GM21526 (cell line): ENCODE data around the gene CBX7.

Source experiments
- ATAC-seq: cut with Tn5 transposase; IDR thresholded peaks from one replicate; pipeline ENCODE4 v1.9.1; 2021; ENCODE audit warnings: moderate library complexity; ENCODE audit not compliant: unreplicated experiment, low FRiP score

The CBX7 gene

DNA sequence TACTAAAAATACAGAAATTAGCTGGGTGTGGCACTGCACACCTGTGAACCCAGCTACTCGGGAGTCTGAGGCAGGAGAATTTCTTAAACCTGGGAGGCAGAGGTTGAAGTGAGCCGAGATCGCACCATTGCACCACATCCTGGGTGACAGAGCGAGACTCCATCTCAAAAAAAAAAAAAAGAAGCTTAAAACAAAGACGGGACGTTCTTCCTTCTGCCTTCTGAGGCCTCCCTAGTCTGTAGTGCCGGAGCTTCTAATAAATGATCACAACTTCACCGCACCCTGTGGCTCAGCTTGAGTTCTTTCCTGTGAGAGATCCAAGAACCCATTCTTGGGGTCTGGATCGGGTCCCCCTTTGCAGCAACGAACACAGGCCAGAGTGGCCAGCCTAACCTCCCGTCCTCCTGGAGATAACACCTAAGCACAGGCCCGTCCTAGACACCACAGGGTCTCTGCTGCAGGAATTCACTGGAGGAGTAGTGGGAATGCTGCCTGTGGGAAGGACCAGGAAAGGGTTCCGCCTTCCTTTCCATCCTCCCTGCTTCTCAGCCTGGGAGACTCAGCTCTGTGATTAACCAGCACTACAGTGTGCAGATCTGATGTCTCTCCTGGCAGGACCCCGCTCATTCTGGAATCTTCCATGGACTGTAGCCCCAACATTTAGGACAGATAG lies 57.6 kb downstream of the CBX7 start:
- no peak for ATAC-seq

DNA sequence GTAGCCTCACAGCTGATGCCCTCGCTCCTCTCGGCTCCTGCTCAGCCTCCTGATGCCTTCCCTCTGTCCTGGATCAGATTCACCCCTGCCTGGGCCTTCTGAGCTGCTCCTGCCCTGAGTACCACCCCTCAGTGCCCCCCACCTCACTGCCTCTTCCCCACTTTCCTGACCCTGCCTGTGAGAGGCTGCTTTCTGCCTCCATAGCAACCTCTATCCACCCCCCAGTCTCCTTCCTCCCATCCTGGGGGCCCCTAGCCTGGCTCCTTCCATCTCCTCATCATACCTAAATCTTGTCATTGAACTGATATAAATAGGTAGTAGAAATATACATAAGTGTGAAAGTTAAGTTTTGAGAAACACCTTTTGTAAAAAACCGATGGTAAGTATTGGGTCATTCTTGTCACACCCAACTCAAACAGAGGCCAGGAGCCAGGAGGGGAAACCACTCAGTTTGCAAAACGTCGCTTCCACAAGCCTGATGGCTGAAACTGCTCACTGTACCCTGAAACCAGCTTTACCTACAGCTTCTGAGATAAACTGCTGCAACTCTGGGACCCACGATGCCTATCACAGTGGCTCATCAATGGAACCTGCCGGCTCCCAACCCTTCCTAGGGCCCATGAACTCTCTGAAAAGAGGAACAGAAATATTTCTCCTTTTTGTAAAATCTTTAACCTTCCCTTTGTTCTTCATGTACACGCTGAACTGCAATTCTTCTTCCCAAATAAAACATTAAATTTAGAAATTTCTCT lies 60.2 kb downstream of the CBX7 start:
- no peak for ATAC-seq

DNA sequence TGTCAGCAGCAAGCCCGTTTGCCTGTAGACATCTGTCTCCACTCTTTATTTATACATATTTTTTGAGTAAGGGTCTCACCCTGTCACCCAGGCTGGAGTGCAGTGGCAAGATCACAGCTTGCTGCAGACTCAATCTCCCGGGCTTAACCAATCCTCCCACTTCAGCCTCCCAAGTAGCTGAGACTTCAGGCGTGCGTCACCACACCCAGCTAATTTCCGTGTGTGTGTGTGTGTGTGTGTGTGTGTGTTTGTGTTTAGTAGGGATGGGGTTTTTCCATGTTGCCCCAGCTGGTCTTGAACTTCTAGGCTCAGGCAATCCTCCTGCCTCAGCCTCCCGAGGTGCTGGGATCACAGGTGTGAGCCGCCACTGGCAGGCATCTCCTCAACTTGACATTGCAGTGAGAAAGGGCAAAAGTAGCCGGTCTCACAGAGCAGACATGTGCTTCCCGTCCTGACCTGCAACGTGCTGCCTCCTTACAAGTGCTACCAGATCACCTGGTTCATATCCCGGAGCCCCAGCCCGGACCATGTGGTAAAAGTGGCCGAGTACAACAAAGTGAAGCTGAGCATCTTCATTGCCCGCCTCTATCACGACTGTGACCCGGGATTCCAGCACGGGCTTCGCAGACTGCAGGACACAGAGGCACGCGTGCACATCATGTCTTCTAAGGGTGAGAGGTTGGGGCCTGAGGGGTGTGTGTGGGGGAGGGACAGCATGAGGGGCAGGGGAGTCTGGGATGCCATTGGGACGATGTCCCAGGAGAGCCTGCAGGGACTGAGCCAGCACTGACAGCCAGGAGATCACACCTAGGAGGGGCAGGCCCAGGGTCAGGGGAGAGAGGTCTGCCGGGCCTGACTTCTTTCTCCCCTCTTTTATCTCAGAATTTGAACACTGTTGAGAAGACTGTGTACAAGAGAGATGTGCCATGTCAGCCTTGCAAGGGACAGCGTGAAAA lies 61.1 kb downstream of the CBX7 start:
- ATAC-seq: no peak

DNA sequence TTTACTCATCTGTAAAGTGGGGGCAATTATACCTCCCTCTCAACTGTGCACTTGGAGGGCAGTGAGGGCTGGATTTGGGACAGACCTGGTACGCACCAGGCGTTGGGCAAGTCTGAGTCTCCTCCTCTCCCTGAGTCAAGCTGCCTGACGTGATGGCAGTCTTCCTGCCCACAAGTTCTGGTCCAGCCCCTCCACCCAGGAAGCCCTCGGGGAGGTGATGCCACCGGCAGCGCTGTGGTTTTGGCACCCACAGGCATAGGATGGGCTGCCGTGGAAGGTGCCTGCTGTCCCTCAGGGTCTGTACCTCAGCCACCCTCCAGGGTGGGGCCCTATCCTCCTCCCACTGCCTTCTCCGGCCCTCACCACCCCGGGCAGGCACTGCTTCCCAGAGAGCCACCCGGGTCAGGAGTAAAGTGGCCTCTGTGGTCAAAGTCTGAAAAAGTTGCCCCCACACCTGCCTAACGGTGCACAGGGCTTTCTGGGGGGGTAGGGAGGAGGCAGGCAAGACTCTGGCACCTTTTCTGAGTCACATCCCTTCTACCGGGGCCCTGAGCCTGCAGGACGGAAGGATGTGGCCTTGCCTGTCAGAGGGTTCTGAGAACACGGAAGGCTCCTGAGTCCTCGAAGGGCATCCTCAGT lies 61.9 kb downstream of the CBX7 start:
- ATAC-seq: no peak

DNA sequence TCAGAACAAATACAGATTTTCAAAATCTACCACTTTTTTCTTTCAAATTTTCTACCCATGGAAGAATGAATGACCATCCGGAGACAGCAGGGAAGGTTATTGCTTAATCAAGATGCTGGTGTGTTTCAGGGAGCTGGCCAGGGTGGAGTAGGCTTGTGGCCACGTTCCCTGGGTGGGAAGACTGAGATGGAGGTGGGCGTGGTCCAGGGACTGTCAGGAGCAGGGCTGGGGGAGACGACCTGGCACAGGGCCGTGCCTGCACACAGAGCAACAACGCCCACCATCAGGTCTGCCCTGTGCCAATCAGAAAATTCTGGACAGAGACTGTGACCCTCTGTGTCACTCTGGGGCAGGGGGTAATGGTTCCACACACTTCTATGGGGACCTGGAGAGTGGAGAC lies 62.6 kb downstream of the CBX7 start:
- no peak for ATAC-seq

DNA sequence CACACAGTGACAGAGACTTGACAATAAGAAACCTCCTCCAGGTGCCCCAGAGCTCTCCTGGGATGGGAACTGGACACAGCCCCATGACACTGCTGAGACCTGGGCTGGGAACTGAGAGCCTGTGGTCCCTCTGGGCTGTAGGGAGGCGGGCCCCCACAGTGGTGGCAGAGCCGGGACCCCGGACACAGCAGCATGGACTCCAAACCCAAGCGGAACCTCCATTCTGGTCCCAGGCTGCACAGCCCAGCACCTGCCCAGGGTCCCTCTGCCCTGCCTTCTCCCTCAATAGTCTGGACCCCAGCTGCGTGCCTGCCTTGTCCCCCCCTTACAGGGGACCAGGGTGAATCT lies 63.8 kb downstream of the CBX7 start:
- no peak for ATAC-seq

DNA sequence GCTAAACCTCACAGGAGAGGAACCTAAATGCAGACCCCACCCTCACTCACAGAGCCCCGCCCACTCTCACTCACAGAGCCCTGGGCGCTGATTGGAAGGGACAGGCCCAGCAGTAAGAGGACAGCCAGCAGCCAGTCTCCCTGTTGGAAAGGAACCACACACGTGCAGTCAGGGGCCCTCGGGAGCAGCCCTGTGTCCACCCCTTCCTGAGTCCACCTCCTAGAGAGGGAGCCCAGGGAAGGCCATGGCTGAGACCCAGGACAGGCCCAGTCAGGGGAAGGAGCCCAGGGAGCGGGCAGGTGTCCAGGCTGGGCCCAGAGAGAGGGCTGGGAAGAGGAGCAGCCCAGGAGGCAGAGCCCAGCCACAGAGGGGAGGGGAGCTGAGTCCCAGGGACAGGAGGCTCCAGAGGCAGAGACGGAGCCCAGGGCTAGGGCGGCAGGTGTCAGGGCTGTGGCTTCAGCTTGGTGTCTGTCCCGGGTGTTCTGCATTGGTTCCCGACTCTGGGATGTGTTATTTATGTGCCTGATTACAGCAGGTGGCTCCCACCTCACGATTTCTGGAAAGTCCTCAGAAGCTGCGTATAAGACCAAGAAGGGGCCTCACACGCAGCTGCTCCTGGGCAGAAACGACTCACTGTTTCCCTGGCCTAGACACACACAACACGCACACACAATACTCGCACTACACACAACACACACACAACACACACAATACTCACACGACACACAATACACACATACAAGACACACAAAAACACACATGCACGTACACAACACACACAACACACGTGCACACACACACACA lies 64.4 kb downstream of the CBX7 start:
- no peak for ATAC-seq

DNA sequence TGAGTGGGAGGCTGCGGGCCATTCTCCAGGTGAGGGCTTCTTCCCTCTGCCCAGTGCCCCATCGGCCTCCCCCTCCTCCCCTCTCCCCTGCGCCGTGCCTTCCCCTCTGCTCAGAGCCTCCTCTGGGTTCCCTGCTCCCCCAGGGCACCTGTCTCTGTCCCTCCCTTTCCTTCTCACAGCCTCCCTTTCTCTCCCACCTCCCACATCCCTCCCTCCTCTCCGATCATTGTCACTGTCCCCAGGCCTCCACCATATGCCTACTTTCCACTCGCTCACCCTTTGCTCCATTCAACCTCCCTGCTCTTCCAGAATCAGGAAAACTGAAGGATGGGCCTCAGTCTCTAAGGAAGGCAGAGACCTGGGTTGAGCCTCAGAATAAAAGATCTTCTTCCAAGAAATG lies 65.4 kb downstream of the CBX7 start:
- no peak for ATAC-seq

DNA sequence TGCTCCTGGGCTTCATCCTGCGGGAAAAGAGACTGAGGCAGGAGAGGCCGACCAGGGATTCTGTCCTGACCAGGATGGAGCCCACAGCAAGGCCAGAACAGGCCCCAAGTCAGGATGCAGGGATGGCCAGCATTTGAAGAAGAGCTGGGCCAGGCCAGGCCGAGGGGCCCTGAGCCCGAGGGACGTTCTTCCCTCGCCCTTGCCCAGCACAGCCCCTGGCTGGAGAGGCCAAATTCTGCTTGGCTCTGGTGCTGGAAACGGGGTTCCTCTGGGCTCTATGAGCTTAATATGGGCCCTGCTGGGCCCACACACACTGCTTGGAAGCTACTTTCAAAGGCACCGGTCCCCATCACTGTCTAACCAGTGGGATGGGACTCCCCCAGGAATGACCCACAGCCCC lies 67.8 kb downstream of the CBX7 start:
- ATAC-seq: no peak

DNA sequence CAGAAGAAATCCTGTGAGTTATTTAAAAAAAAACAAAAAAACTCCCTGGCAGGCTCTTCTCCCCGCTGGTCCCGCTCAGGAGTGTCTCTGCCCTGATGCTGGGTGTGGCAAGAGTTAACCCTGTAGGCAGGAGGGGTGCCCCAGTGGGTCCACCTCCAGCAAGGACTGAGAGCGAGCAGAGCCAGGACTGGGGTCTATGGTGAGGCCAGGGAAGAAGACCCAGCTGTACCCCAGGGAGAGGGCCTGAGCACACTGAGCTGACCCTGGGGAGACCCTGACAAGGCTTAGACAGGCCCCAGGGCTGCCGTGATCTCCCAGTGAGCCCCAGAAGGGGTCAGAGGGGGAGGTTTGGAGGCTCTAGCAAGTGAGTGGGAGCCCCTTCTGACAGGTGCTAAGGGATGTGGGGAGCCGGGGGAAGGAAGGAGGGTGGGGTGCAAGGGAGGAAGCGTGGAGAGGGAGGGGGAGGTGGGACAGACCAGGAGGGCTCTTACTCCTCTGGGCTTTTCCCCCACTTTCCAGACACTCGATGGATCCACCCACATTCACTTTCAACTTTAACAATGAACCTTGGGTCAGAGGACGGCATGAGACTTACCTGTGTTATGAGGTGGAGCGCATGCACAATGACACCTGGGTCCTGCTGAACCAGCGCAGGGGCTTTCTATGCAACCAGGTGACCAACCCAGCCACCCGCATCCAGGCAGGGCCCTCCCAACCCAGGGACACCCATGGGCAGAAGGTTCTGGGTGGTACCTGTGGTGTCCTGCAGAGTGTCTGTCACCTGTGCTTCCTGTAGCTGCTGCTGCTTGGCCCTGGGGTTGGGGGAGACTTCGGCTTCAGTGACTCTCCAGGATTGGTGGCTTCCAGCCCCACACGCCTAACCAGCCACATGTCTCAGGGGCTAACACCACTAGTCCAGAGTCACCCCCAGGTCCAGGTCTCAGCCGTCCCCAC lies 69.0 kb downstream of the CBX7 start:
- ATAC-seq: no peak

DNA sequence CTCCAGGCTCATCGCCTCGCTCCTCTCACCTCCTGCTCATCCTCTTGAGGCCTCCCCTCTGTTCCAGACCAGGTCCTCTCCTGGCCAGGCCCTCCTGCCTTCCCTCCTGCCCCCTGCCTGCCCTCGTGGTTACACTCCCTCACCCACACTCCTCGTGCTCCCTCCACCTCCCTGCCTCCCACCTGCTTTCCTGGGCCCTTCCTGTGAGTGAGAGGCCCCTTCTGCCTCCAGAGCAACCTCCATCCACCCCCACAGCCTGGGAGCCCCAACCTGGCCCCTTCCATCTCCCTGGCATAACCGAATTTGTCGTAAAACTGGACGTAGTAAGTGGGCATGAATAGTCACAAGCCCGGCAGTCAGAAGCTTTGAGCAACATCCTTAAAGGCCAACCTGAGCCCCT lies 70.9 kb downstream of the CBX7 start:
- no peak for ATAC-seq

DNA sequence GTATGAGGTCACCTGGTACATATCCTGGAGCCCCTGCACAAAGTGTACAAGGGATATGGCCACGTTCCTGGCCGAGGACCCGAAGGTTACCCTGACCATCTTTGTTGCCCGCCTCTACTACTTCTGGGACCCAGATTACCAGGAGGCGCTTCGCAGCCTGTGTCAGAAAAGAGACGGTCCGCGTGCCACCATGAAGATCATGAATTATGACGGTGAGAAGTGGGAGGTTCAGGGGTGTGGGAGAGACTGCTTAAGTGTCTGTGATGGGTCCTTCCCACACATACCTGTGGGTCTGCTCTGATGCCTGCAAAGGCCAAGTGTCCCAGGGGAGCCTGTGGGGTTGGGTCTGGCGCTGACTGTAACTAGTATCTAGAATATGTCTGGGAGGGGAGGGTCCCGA lies 71.5 kb downstream of the CBX7 start:
- ATAC-seq: no peak
